Activated CD8-positive, alpha-beta T cell treated with anti-CD3 and anti-CD28 coated beads, Interleukin-2, amount 10 ng/mL, durations not matched to agents 7 days and 5 days (primary cell): Measurements from ENCODE around the gene RREB1. TPM values are rescaled to one million over a fixed set of nuclear protein-coding genes. Genes with fewer than 3 reads are reported as not detected.

Experiments used
- ATAC-seq: fragments of 150-1000 bp; cut with Tn5 transposase; one replicate; pipeline ENCODE4 v1.10.0; 2021; ENCODE audit warnings: moderate library complexity
- CTCF ChIA-PET: fragments of 350-600 bp; sonication (Branson Sonifier 250); formaldehyde crosslinking; loops from one replicate; lab custom pipeline; 2021; ENCODE audit warnings: antibody characterized with exemption; lab: Charles Lee
- POLR2A ChIA-PET: fragments of 350-600 bp; sonication (Branson Sonifier 250); formaldehyde crosslinking; loops from one replicate; lab custom pipeline; 2021; ENCODE audit warnings: antibody characterized with exemption; lab: Charles Lee
- DNase-seq: peaks from one replicate; pipeline ENCODE4 v3.0.0-alpha.2; 2020
- H3K27ac Mint-ChIP-seq: one replicate; pipeline ENCODE4 v1.8.0; 2021; ENCODE audit warnings: mild to moderate bottlenecking, mixed read lengths
- H3K27me3 Mint-ChIP-seq: one replicate; pipeline ENCODE4 v1.8.0; 2021; ENCODE audit warnings: low read depth, mixed read lengths
- H3K36me3 Mint-ChIP-seq: one replicate; pipeline ENCODE4 v1.8.0; 2021; ENCODE audit warnings: low read depth, mixed read lengths
- H3K4me1 Mint-ChIP-seq: one replicate; pipeline ENCODE4 v1.8.0; 2021; ENCODE audit warnings: low read depth, mixed read lengths
- H3K4me3 Mint-ChIP-seq: one replicate; pipeline ENCODE4 v1.8.0; 2021; ENCODE audit warnings: mild to moderate bottlenecking, mixed read lengths
- H3K9me3 Mint-ChIP-seq: one replicate; pipeline ENCODE4 v1.8.0; 2022; ENCODE audit warnings: mixed read lengths; ENCODE audit not compliant: insufficient read depth
- total RNA-seq, 2 experiments: library from RNA; stranded (reverse); gene quantifications; one replicate each; pipeline ENCODE4 v1.2.3, GENCODE V29; 2021

The RREB1 gene
- total RNA-seq, 2 experiments from 2014 or later = 27.5 to 29.0 TPM

GRCh38 chr6:7215798-7216231 lies 108.1 kb downstream of the RREB1 start:
- Mint-ChIP-seq H3K4me1 (peaks cover 46% of the 10 kb centered on the region), H3K4me3 (no peak overlapping the region), H3K27ac (no peak overlapping the region), H3K36me3 (peaks cover 52% of the 10 kb centered on the region), H3K27me3 (no peaks in the 10 kb centered on the region), H3K9me3 (no peaks in the 10 kb centered on the region)
- ChIA-PET POLR2A (interaction anchor here (0.6 kb wide), 1 partner anchor 507 kb away, joined by 3 read pairs; no protein-coding TSS in a partner anchor), CTCF (no interaction called here)
- peak; percentile 49 for ATAC-seq
- peak; percentile 40 for DNase-seq

GRCh38 chr6:7216941-7217621 lies 109.3 kb downstream of the RREB1 start:
- DNase-seq = no peak
- no peaks in the 10 kb centered on the region for H3K27me3 Mint-ChIP-seq
- POLR2A ChIA-PET = no interaction called here
- no peak overlapping the region for H3K4me3 Mint-ChIP-seq
- H3K36me3 Mint-ChIP-seq = peaks cover 45% of the 10 kb centered on the region
- H3K9me3 Mint-ChIP-seq = no peaks in the 10 kb centered on the region
- no peak for ATAC-seq
- CTCF ChIA-PET = interaction anchor here (0.8 kb wide), 1 partner anchor 61 kb away, joined by 3 read pairs; no protein-coding TSS in a partner anchor
- peaks cover 46% of the 10 kb centered on the region for H3K4me1 Mint-ChIP-seq
- H3K27ac Mint-ChIP-seq = no peak overlapping the region

- H3K9me3 Mint-ChIP-seq = no peaks in the 10 kb centered on the region
- H3K4me1 Mint-ChIP-seq = peaks cover 36% of the 10 kb centered on the region
- H3K4me3 Mint-ChIP-seq = no peak overlapping the region
- ChIA-PET POLR2A (no interaction called here), CTCF (no interaction called here)
- ATAC-seq = no peak
- H3K36me3 Mint-ChIP-seq = peaks cover 35% of the 10 kb centered on the region
- H3K27me3 Mint-ChIP-seq = no peaks in the 10 kb centered on the region
- H3K27ac Mint-ChIP-seq = no peak overlapping the region
- DNase-seq = no peak
Measured at GRCh38 chr6:7218406-7218988, 110.7 kb downstream of the RREB1 start.

- Mint-ChIP-seq H3K27me3 (no peaks in the 10 kb centered on the region), H3K9me3 (no peaks in the 10 kb centered on the region), H3K4me3 (no peak overlapping the region), H3K27ac (no peak overlapping the region), H3K4me1 (peaks cover 31% of the 10 kb centered on the region), H3K36me3 (peaks cover 30% of the 10 kb centered on the region)
- ChIA-PET POLR2A (interaction anchor here (1.0 kb wide), 1 partner anchor 16 kb away, joined by 3 read pairs; no protein-coding TSS in a partner anchor), CTCF (no interaction called here)
- ATAC-seq = peak; percentile 42
- DNase-seq = no peak
Measured at GRCh38 chr6:7219310-7219709, 111.5 kb downstream of the RREB1 start.

- H3K36me3 Mint-ChIP-seq = peaks cover 26% of the 10 kb centered on the region
- CTCF ChIA-PET = no interaction called here
- ATAC-seq = no peak
Measured at GRCh38 chr6:7222197-7222596, 114.4 kb downstream of the RREB1 start.

GRCh38 chr6:7224731-7225130 lies 117.0 kb downstream of the RREB1 start:
- Mint-ChIP-seq H3K27ac (no peak overlapping the region), H3K4me3 (no peak overlapping the region), H3K27me3 (no peaks in the 10 kb centered on the region), H3K9me3 (no peaks in the 10 kb centered on the region), H3K36me3 (peaks cover 41% of the 10 kb centered on the region), H3K4me1 (peaks cover 2% of the 10 kb centered on the region)
- no peak for DNase-seq
- ChIA-PET POLR2A (interaction anchor here (1.3 kb wide), 1 partner anchor 22 kb away, joined by 5 read pairs; no protein-coding TSS in a partner anchor), CTCF (interaction anchor here (0.8 kb wide), 1 partner anchor 14 kb away, joined by 3 read pairs; no protein-coding TSS in a partner anchor)
- ATAC-seq = no peak

More at GRCh38 chr6:7222197-7222596, 114.4 kb downstream of the RREB1 start:
- POLR2A ChIA-PET = no interaction called here
- Mint-ChIP-seq H3K9me3 (no peaks in the 10 kb centered on the region), H3K27me3 (no peaks in the 10 kb centered on the region), H3K27ac (no peak overlapping the region), H3K4me1 (peaks cover 16% of the 10 kb centered on the region), H3K4me3 (no peak overlapping the region)
- no peak for DNase-seq

- ChIA-PET POLR2A (no interaction called here), CTCF (no interaction called here)
- Mint-ChIP-seq H3K36me3 (peaks cover 55% of the 10 kb centered on the region), H3K27me3 (no peaks in the 10 kb centered on the region), H3K27ac (no peak overlapping the region), H3K4me3 (no peak overlapping the region), H3K4me1 (peaks cover 12% of the 10 kb centered on the region), H3K9me3 (no peaks in the 10 kb centered on the region)
- no peak for DNase-seq
- ATAC-seq = no peak
Measured at GRCh38 chr6:7228662-7229375, 121.1 kb downstream of the RREB1 start.

- H3K36me3 Mint-ChIP-seq = peaks cover 60% of the 10 kb centered on the region
- ChIA-PET CTCF (no interaction called here), POLR2A (no interaction called here)
- DNase-seq = no peak
- no peaks in the 10 kb centered on the region for H3K9me3 Mint-ChIP-seq
- no peaks in the 10 kb centered on the region for H3K27me3 Mint-ChIP-seq
- no peak for ATAC-seq
- peaks cover 20% of the 10 kb centered on the region for H3K4me1 Mint-ChIP-seq
- H3K4me3 Mint-ChIP-seq = no peak overlapping the region
- no peak overlapping the region for H3K27ac Mint-ChIP-seq
Measured at GRCh38 chr6:7229376-7230326, 121.9 kb downstream of the RREB1 start.

GRCh38 chr6:7230327-7230691 lies 122.5 kb downstream of the RREB1 start:
- no peak for DNase-seq
- peaks cover 63% of the 10 kb centered on the region for H3K36me3 Mint-ChIP-seq
- H3K4me3 Mint-ChIP-seq = no peak overlapping the region
- no peak for ATAC-seq
- ChIA-PET POLR2A (no interaction called here), CTCF (no interaction called here)
- H3K27ac Mint-ChIP-seq = no peak overlapping the region
- no peaks in the 10 kb centered on the region for H3K27me3 Mint-ChIP-seq
- no peaks in the 10 kb centered on the region for H3K9me3 Mint-ChIP-seq
- peaks cover 20% of the 10 kb centered on the region for H3K4me1 Mint-ChIP-seq

- ChIA-PET POLR2A (no interaction called here), CTCF (interaction anchor here (1.6 kb wide), 1 partner anchor 554 kb away, joined by 5 read pairs; no protein-coding TSS in a partner anchor)
- Mint-ChIP-seq H3K9me3 (no peaks in the 10 kb centered on the region), H3K4me1 (peaks cover 20% of the 10 kb centered on the region), H3K36me3 (peaks cover 61% of the 10 kb centered on the region), H3K4me3 (no peak overlapping the region), H3K27ac (no peak overlapping the region), H3K27me3 (no peaks in the 10 kb centered on the region)
- DNase-seq (no peak), ATAC-seq (no peak)
Measured at GRCh38 chr6:7230956-7231713, 123.4 kb downstream of the RREB1 start.
